K562 (cell line): ENCODE results near the gene VPS37D. TPM values are rescaled to one million over a fixed set of nuclear protein-coding genes. Genes with fewer than 3 reads are reported as not detected.

Source experiments
- AFF1 ChIP-seq, 2 experiments: fragments of 450-650 bp; IDR thresholded peaks; 2 replicates each; pipeline ENCODE4 v1.6.1; 2018; ENCODE audit warnings: mild to moderate bottlenecking in 2 of 2, low read depth in 1 of 2; ENCODE audit not compliant: partially characterized antibody in 2 of 2
- ARID1B ChIP-seq: fragments of 450-650 bp; IDR thresholded peaks from 2 replicates; pipeline ENCODE4 v1.6.1; 2016; ENCODE audit warnings: antibody characterized with exemption, mild to moderate bottlenecking, inconsistent platforms
- BCOR ChIP-seq: fragments of 450-650 bp; IDR thresholded peaks from 2 replicates; pipeline ENCODE4 v1.6.1; 2016
- BRCA1 ChIP-seq, 2 experiments: fragments of 450-650 bp in 1 of 2; sonication (generic) in 1 of 2; formaldehyde crosslinking in 1 of 2; IDR thresholded peaks; 2 replicates each; pipeline versions ENCODE4 v1.5.0 to v1.6.1; 2017 to 2020; ENCODE audit warnings: mild to moderate bottlenecking in 1 of 2, missing genetic modification reagents in 1 of 2
- CC2D1A ChIP-seq: fragments of 450-650 bp; IDR thresholded peaks from 2 replicates; pipeline ENCODE4 v1.6.1; 2017; ENCODE audit warnings: mild to moderate bottlenecking
- EGR1 ChIP-seq: fragments of 450-650 bp; conservative IDR thresholded peaks from 2 replicates; pipeline ENCODE4 v1.6.1; 2017; ENCODE audit warnings: mild to moderate bottlenecking
- ETS2 ChIP-seq: IDR thresholded peaks from 2 replicates; pipeline ENCODE4 v1.6.1; 2016; ENCODE audit warnings: borderline replicate concordance, missing genetic modification characterization, mild to moderate bottlenecking, moderate library complexity, missing compliant biosample characterization; ENCODE audit not compliant: poor library complexity, severe bottlenecking
- FOXP4 ChIP-seq: sonication (generic); formaldehyde crosslinking; IDR thresholded peaks from 2 replicates; pipeline ENCODE4 v1.8.0; 2022; ENCODE audit warnings: mild to moderate bottlenecking, missing genetic modification reagents, borderline replicate concordance
- GTF2A2 ChIP-seq: IDR thresholded peaks from 2 replicates; pipeline ENCODE4 v1.6.1; 2016; ENCODE audit warnings: mild to moderate bottlenecking, missing genetic modification characterization, missing compliant biosample characterization
- HCFC1 ChIP-seq: IDR thresholded peaks from 2 replicates; pipeline ENCODE4 v1.6.1; 2012; ENCODE audit warnings: low read depth, low read length, improper control_type of control experiment
- KDM5B ChIP-seq: fragments of 200-600 bp; sonication (generic); IDR thresholded peaks from 2 replicates; pipeline ENCODE4 v1.6.1; 2012; ENCODE audit warnings: low read depth, mild to moderate bottlenecking, moderate library complexity, low read length, control low read depth, inconsistent platforms; ENCODE audit not compliant: insufficient replicate concordance
- MEIS2 ChIP-seq: fragments of 450-650 bp; IDR thresholded peaks from 2 replicates; pipeline ENCODE4 v1.6.1; 2014; ENCODE audit warnings: mild to moderate bottlenecking; ENCODE audit not compliant: partially characterized antibody
- MTA3 ChIP-seq: fragments of 450-650 bp; formaldehyde crosslinking; IDR thresholded peaks from 2 replicates; pipeline ENCODE4 v1.6.1; 2017; ENCODE audit warnings: mild to moderate bottlenecking, borderline replicate concordance
- NFYB ChIP-seq: IDR thresholded peaks from 2 replicates; pipeline ENCODE4 v1.6.1; 2011; ENCODE audit warnings: mild to moderate bottlenecking, moderate library complexity; ENCODE audit not compliant: insufficient read length; ENCODE audit errors: extremely low read depth
- NONO ChIP-seq, 2 experiments: fragments of 200-400 bp in 1 of 2; fragments of 450-650 bp in 1 of 2; formaldehyde crosslinking in 1 of 2; IDR thresholded peaks; 2 replicates each; pipeline ENCODE4 v1.6.1; 2017; ENCODE audit warnings: low read depth in 2 of 2, mild to moderate bottlenecking in 2 of 2, moderate library complexity in 2 of 2, low read length in 1 of 2
- POLR2AphosphoS2 ChIP-seq: IDR thresholded peaks from 2 replicates; pipeline ENCODE4 v1.6.1; 2012; ENCODE audit warnings: low read length, improper control_type of control experiment
- SLC30A9 ChIP-seq: fragments of 250-450 bp; sonication (Bioruptor Pico); IDR thresholded peaks from 2 replicates; pipeline ENCODE4 v1.8.0; 2022; ENCODE audit warnings: mild to moderate bottlenecking, moderate library complexity
- SMAD4 ChIP-seq: fragments of 250-450 bp; sonication (Bioruptor Pico); conservative IDR thresholded peaks from 2 replicates; pipeline ENCODE4 v1.8.0; 2021; ENCODE audit warnings: inconsistent platforms, mild to moderate bottlenecking, moderate library complexity
- SOX6 ChIP-seq: fragments of 450-650 bp; IDR thresholded peaks from 2 replicates; pipeline ENCODE4 v1.6.1; 2014; ENCODE audit warnings: mild to moderate bottlenecking
- TARDBP ChIP-seq: fragments of 450-650 bp; IDR thresholded peaks from 2 replicates; pipeline ENCODE4 v1.6.1; 2016
- U2AF1 ChIP-seq: fragments of 200-400 bp; formaldehyde crosslinking; optimal IDR thresholded peaks from 2 replicates; pipeline ENCODE3; 2017; ENCODE audit warnings: mild to moderate bottlenecking, low read depth, low read length, moderate library complexity
- XRCC3 ChIP-seq: fragments of 450-650 bp; IDR thresholded peaks from 2 replicates; pipeline ENCODE4 v1.6.1; 2017; ENCODE audit warnings: mild to moderate bottlenecking, moderate library complexity
- ZNF184 ChIP-seq: sonication (generic); formaldehyde crosslinking; IDR thresholded peaks from 2 replicates; pipeline ENCODE4 v1.5.0; 2020; ENCODE audit warnings: missing genetic modification reagents
- ZNF23 ChIP-seq: fragments of 250-450 bp; sonication (Bioruptor Pico); IDR thresholded peaks from 2 replicates; pipeline ENCODE4 v1.4.0; 2020; ENCODE audit warnings: mild to moderate bottlenecking
- polyA plus RNA-seq, 8 experiments: library from polyadenylated mRNA; depleted of rRNA in 4 of 8; stranded (reverse) in 5 of 8; unstranded in 3 of 8; fragments of >200 nt; fragmentation: Nextera tagmentation in 2 of 8; fragmentation: Illumina TruSeq in 1 of 8; extraction: Ambion mirVana in 2 of 8; extraction: Trizol in 1 of 8; gene quantifications; 2 replicates each; pipeline versions ENCODE4 v1.2.1 to v1.2.3, GENCODE V29; 2011 to 2014; ENCODE audit warnings: inconsistent platforms in 1 of 8, missing spikeins in 1 of 8
- total RNA-seq, 7 experiments: library from RNA; depleted of rRNA in 6 of 7; stranded (reverse); fragments of >200 nt in 6 of 7; fragmentation: Illumina TruSeq in 2 of 7; extraction: Trizol in 2 of 7; gene quantifications; 2 replicates each; pipeline versions ENCODE4 v1.2.1 to v1.2.3, GENCODE V29; 2011 to 2021; ENCODE audit warnings: low replicate concordance in 1 of 7

The VPS37D gene
- total and polyA plus RNA-seq, 9 of the 15 experiments (the other 6 are each of a cell fraction or from before 2014, with no cell fraction given) = 0.25 to 2.3 (median 1.0) TPM; not detected in 3

DNA sequence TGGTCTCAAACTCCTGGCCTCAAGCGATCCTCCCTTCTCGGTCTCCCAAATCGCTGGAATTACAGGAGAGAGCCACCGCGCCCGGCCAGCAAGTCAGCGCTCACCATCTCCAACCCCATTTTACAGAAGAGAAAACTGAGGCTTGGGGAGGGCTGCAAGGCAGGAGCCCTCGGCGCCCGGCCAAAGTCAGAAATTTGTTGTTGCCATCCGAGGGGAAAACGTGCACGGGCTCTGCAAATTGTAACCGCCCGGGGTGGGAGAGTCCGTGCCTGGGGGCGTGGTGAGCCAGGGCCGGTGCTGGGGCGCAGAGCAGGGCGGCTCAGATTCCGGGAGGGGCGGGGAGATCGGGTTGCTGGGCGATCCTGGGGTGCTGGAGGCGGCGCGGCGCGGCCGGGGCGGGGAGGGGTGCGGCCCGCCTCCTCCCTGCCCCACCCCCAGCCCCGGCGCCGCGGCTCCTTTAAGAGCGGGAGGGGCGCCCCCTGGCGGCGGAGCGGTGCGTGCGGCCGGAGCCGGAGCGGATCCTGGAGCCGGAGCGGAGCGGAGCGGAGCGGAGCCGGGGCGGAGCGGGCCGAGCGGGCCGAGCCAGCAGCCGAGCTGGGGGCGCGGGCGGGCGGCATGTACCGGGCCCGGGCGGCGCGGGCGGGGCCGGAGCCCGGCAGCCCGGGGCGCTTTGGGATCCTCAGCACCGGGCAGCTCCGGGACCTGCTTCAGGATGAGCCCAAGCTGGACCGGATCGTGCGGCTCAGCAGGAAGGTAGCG is at the start of gene VPS37D (continued):
- TF ChIP-seq AFF1 (IDR thresholded peaks at IDR 0.05; ENCODE audit: low read depth in 1 of 2, partially characterized antibody in 2 of 2) (no peak), NFYB (no peak), SLC30A9 (no peak), KDM5B (no peak), MEIS2 (peak; percentile 25), XRCC3 (no peak), GTF2A2 (tag) (0 out of 2 replicates have a peak, but pooled peaks have one; percentile 49), ZNF184 (CRISPR knock-in tag) (no peak), SMAD4 (peak; percentile 81), BRCA1 (IDR thresholded peaks at IDR 0.05) (no peak), BRCA1 (CRISPR knock-in tag; IDR thresholded peaks at IDR 0.05) (no peak), POLR2AphosphoS2 (no peak), SOX6 (peak; percentile 64), NONO (IDR thresholded peaks at IDR 0.05; ENCODE audit: low read depth in 2 of 2, low read length in 1 of 2) (peak in 1 of 2 experiments; percentile 91; a peak in 2 of 4 replicates), MTA3 (peak; percentile 79), CC2D1A (peak; percentile 79), ETS2 (tag) (no peak), ZNF23 (CRISPR knock-in tag) (no peak), EGR1 (peak; percentile 53), ARID1B (peak; percentile 55), FOXP4 (CRISPR knock-in tag) (0 out of 2 replicates have a peak, but pooled peaks have one; percentile 59), BCOR (peak; percentile 100), HCFC1 (peak; percentile 65), TARDBP (peak; percentile 49; the same call in 1 of the 2 replicates), U2AF1 (peak; percentile 95)
